BJ (cell line): ENCODE measurements around the gene L3MBTL1. TPM values are rescaled to one million over a fixed set of nuclear protein-coding genes. Genes with fewer than 3 reads are reported as not detected.

Experiments
- CTCF ChIA-PET: fragments of 350-600 bp; formaldehyde crosslinking; extraction: SDS; loops from one replicate; lab custom pipeline; 2021; ENCODE audit warnings: antibody characterized with exemption, inconsistent platforms; lab: Yijun Ruan, JAX
- POLR2A ChIA-PET: fragments of 300-600 bp; sonication (Branson Sonifier 250); formaldehyde crosslinking; extraction: SDS; loops from one replicate; lab custom pipeline; 2021; ENCODE audit warnings: antibody characterized with exemption; lab: Charles Lee
- DNase-seq: peaks from one replicate; pipeline ENCODE4 v3.0.0-alpha.2; 2011; ENCODE audit warnings: low read depth
- H3K27me3 ChIP-seq: 2 replicates; pipeline ENCODE4 v1.6.0; 2011; ENCODE audit warnings: low read length; ENCODE audit not compliant: control insufficient read depth, insufficient read depth
- H3K36me3 ChIP-seq: 2 replicates; pipeline ENCODE4 v1.5.1; 2011; ENCODE audit warnings: low read length; ENCODE audit not compliant: control insufficient read depth, insufficient read depth
- H3K4me3 ChIP-seq: 2 replicates; pipeline ENCODE4 v1.5.1; 2011; ENCODE audit warnings: low read depth, mild to moderate bottlenecking, control low read depth, low read length
- polyA plus RNA-seq: library from polyadenylated mRNA; depleted of rRNA; stranded (reverse); fragments of >200 nt; gene quantifications from 2 replicates; pipeline ENCODE4 v1.2.3, GENCODE V29; 2011
- TF ChIP-seq, protein P1 (sequence below): IDR thresholded peaks from 2 replicates; pipeline ENCODE4 v1.5.1; 2011; ENCODE audit warnings: low read depth, mild to moderate bottlenecking, control low read depth, inconsistent platforms, low read length, moderate library complexity; ENCODE audit not compliant: insufficient read depth

L3MBTL1 gene
- polyA plus RNA-seq, 1 experiment = 4.5 TPM

DNA sequence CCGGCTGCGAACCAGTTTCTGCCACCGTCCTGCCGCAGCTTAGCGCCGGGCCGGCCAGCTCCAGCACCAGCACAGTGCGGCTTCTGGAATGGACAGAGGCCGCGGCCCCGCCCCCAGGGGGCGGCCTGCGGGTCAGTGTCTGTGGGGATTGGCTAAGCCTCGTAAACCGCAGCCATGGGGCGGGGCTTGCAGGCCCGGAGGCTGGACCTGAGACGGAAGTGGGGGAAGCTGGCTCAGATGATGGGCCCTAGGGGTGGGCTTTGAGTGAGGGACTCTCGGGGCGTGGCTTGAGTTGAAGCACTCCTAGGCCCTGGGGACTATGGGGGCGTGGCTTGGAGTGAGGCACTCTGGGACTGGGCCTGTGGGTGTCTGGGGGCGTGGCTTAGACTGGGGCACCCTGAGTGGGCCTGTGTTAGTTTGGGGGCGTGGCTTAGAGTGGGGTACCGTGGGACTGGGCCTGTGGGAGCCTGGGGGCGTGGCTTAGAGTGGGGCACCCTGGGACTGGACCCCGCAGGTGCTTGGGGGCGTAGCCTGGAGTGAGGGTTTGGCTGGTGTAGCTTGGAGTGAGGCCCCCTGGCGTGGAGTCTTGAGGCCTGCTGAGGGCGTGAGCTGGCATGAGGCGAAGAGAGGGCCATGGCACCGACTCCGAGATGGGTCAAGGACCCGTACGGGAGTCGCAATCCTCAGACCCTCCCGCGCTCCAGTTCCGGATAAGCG is 6.6 kb downstream of the L3MBTL1 start:
- Histone ChIP-seq H3K36me3 (no peaks in the 10 kb centered on the region), H3K27me3 (no peaks in the 10 kb centered on the region; the same call in 1 of the 2 replicates), H3K4me3 (peak overlapping the region; percentile 67)
- ChIA-PET POLR2A (interaction anchor here (0.6 to 1.1 kb wide), 2 partner anchors 53 to 56 kb away, joined by 3 to 29 read pairs; no protein-coding TSS in a partner anchor), CTCF (interaction anchor here (0.9 to 1.0 kb wide), 2 partner anchors 11 to 23 kb away, joined by 3 to 4 read pairs; no protein-coding TSS in a partner anchor)
- peak; percentile 93 for DNase-seq
- TF ChIP-seq, protein P1, sequence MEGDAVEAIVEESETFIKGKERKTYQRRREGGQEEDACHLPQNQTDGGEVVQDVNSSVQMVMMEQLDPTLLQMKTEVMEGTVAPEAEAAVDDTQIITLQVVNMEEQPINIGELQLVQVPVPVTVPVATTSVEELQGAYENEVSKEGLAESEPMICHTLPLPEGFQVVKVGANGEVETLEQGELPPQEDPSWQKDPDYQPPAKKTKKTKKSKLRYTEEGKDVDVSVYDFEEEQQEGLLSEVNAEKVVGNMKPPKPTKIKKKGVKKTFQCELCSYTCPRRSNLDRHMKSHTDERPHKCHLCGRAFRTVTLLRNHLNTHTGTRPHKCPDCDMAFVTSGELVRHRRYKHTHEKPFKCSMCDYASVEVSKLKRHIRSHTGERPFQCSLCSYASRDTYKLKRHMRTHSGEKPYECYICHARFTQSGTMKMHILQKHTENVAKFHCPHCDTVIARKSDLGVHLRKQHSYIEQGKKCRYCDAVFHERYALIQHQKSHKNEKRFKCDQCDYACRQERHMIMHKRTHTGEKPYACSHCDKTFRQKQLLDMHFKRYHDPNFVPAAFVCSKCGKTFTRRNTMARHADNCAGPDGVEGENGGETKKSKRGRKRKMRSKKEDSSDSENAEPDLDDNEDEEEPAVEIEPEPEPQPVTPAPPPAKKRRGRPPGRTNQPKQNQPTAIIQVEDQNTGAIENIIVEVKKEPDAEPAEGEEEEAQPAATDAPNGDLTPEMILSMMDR = peak; percentile 43

DNA sequence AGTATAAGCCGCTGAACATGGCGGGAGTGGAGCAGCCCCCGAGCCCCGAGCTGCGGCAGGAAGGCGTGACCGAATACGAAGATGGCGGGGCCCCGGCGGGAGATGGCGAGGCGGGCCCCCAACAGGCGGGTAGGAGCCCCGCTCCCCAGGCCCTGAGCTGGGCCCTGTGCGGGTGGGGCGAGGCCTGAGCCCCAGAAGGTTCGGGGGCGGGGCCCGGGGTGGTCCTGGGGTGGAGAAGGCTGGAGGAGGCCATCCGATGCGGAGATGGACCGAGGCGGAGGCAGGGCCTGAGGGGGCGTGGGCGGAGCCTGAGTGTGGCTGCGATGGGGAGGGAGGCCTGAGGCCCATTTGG is 7.1 kb downstream of the L3MBTL1 start:
- ChIA-PET POLR2A (interaction anchor here (0.6 to 1.1 kb wide), 2 partner anchors 53 to 56 kb away, joined by 3 to 29 read pairs; no protein-coding TSS in a partner anchor), CTCF (interaction anchor here (0.6 to 1.4 kb wide), 4 partner anchors 10 to 327 kb away, joined by 3 to 6 read pairs (median 4); no protein-coding TSS in a partner anchor)
- TF ChIP-seq, protein P1 = no peak
- no peaks in the 10 kb centered on the region for H3K27me3 ChIP-seq
- no peaks in the 10 kb centered on the region for H3K36me3 ChIP-seq
- peak overlapping the region; percentile 67 for H3K4me3 ChIP-seq
- no peak for DNase-seq

DNA sequence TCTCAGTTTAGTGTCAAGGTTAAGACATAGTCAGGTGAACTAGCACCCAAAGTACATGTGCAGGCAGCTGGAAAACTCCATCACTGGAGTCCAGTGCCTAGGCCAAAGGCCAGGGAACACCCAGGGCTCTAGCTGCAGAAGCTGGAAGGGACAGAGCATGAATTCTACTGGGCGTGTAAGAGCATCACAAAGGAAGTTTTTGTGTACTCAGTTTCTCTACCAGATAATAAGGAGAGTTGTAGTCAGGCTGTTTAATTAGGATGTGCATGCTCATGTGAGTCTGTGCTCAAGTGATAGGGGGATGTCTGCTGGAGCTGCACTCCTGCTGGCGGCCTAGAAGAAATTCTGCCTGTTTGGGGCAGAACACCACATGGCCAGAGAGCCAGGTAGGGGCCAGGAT is 8.1 kb downstream of the L3MBTL1 start:
- TF ChIP-seq, protein P1 = no peak
- Histone ChIP-seq H3K27me3 (no peaks in the 10 kb centered on the region), H3K4me3 (no peak overlapping the region; the same call in 1 of the 2 replicates), H3K36me3 (no peaks in the 10 kb centered on the region)
- CTCF ChIA-PET = interaction anchor here (1.4 kb wide), 1 partner anchor 22 kb away, joined by 6 read pairs; no protein-coding TSS in a partner anchor
- DNase-seq = no peak
- POLR2A ChIA-PET = no interaction called here

DNA sequence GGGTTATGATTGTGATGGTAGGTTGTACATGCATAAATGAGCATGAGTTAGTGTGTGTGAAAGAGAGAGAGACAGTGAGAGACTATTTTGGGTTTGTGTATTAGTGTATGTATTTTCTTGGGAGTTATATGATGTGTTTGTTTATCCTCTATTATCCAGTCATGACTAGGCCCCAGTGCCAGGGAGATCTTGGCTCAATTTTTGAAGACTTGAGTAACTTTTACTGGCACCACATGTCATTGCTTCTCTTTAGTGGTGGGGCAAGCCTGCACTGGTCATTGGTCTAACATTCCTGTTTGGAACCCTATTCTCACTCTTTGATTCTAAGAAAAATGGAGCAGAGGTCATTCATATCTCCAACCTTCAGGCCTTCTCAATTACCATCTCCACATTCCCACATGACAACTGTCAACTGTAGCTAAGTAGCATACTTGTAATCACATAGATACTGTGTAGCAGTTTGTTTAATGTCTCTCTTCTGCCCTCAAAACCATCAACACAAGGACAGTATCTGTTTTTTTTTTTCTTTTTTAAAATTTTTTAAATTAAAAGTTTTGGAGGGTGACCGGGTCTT is 8.8 kb downstream of the L3MBTL1 start:
- TF ChIP-seq, protein P1 = no peak
- Histone ChIP-seq H3K4me3 (no peak overlapping the region), H3K36me3 (no peaks in the 10 kb centered on the region), H3K27me3 (no peaks in the 10 kb centered on the region)
- CTCF ChIA-PET = no interaction called here
- DNase-seq = no peak
- POLR2A ChIA-PET = no interaction called here

DNA sequence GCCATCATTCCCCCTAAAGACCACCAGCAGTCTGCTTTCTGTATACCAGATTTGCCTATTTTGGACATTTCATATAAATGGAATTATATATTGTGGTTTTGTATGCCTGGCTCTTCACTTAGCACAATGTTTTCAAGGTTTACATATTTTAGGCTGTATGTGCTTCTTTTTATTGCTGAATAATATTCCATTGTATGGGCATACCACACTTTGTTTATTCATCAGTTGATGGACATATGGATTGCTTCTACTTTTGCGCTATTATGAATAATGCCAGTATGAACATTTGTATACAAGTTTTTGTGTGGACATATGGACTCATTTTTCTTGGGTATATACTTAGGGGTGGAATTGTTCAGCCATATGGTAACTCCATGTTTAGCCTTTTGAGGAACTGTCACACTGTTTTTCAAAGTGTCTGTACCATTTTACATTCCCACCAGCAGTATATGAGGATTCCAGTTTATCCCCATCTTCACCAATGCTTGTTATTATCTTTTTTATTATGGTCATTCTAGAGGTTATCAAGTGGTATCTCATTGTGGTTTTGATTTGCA is 12.7 kb downstream of the L3MBTL1 start:
- H3K27me3 ChIP-seq = no peaks in the 10 kb centered on the region
- ChIA-PET CTCF (interaction anchor here (1.0 kb wide), 1 partner anchor 9 kb away, joined by 3 read pairs; no protein-coding TSS in a partner anchor), POLR2A (no interaction called here)
- no peak for DNase-seq
- TF ChIP-seq, protein P1 = no peak
- no peak overlapping the region for H3K4me3 ChIP-seq
- H3K36me3 ChIP-seq = no peaks in the 10 kb centered on the region
